Chondrocyte (in vitro differentiated cells): ENCODE data around the gene BTF3L4. TPM values are rescaled to one million over a fixed set of nuclear protein-coding genes. Genes with fewer than 3 reads are reported as not detected.

Experiments used
- DNase-seq: peaks from one replicate; pipeline ENCODE4 v3.0.0; 2021; ENCODE audit warnings: mixed read lengths, low spot score
- H3K27ac Mint-ChIP-seq: one replicate; pipeline ENCODE4 v1.8.0; 2021; ENCODE audit warnings: mild to moderate bottlenecking, moderate library complexity, mixed read lengths; ENCODE audit not compliant: unreplicated experiment
- H3K27me3 Mint-ChIP-seq: 2 replicates; pipeline ENCODE4 v1.8.0; 2021; ENCODE audit warnings: low read depth, mixed read lengths
- H3K36me3 Mint-ChIP-seq: 2 replicates; pipeline ENCODE4 v1.8.0; 2021; ENCODE audit warnings: low read depth, mixed read lengths
- H3K4me1 Mint-ChIP-seq: 2 replicates; pipeline ENCODE4 v1.8.0; 2021; ENCODE audit warnings: low read depth, mild to moderate bottlenecking, mixed read lengths
- H3K4me3 Mint-ChIP-seq: one replicate; pipeline ENCODE4 v1.8.0; 2021; ENCODE audit warnings: mild to moderate bottlenecking, moderate library complexity, mixed read lengths; ENCODE audit not compliant: unreplicated experiment
- H3K9me3 Mint-ChIP-seq: 2 replicates; pipeline ENCODE4 v1.8.0; 2021; ENCODE audit warnings: low read depth, mixed read lengths
- total RNA-seq: library from RNA; stranded (reverse); gene quantifications from 3 replicates; pipeline ENCODE4 v1.2.1, GENCODE V29; 2021
- TF ChIP-seq, protein P1 (sequence below): fragments of 200-600 bp; sonication (generic); IDR thresholded peaks from 2 replicates; pipeline ENCODE4 v1.5.0; 2021; ENCODE audit warnings: antibody characterized with exemption, mild to moderate bottlenecking, moderate library complexity

Gene BTF3L4
- total RNA-seq, 1 donor from 2014 or later: 54.5 TPM

GRCh38 chr1:52119301-52120079 lies 63.4 kb downstream of the BTF3L4 start:
- DNase-seq: no peak
- no peak overlapping the region for H3K27ac Mint-ChIP-seq

DNA sequence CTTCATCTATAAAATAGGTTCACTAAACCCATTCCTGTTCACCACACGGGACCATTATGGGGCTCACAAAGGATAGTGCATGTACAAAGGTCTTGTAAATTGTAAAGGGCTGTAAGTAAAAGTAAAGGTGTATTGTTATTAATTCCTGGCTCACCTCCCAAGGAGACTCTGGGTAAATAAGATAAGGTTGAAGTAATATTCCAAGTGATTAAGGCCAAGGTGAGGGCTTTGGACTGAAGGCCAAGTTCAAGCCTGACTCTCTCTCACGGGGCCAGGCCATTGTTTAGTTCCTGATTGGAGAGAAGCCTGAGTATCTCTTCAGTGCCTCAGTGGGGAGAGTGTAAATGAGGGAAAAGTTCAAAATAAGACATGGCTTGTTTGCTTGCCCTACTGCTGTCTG lies 66.3 kb downstream of the BTF3L4 start:
- TF ChIP-seq, protein P1, sequence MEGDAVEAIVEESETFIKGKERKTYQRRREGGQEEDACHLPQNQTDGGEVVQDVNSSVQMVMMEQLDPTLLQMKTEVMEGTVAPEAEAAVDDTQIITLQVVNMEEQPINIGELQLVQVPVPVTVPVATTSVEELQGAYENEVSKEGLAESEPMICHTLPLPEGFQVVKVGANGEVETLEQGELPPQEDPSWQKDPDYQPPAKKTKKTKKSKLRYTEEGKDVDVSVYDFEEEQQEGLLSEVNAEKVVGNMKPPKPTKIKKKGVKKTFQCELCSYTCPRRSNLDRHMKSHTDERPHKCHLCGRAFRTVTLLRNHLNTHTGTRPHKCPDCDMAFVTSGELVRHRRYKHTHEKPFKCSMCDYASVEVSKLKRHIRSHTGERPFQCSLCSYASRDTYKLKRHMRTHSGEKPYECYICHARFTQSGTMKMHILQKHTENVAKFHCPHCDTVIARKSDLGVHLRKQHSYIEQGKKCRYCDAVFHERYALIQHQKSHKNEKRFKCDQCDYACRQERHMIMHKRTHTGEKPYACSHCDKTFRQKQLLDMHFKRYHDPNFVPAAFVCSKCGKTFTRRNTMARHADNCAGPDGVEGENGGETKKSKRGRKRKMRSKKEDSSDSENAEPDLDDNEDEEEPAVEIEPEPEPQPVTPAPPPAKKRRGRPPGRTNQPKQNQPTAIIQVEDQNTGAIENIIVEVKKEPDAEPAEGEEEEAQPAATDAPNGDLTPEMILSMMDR: no peak
- Mint-ChIP-seq H3K4me3 (no peak overlapping the region), H3K9me3 (no peaks in the 10 kb centered on the region), H3K27me3 (peaks cover 12% of the 10 kb centered on the region), H3K27ac (no peak overlapping the region), H3K36me3 (no peaks in the 10 kb centered on the region), H3K4me1 (no peaks in the 10 kb centered on the region)
- DNase-seq: no peak

More at GRCh38 chr1:52119301-52120079, 63.4 kb downstream of the BTF3L4 start:
- Mint-ChIP-seq H3K4me1 (no peaks in the 10 kb centered on the region), H3K27me3 (peaks cover 5% of the 10 kb centered on the region), H3K36me3 (no peaks in the 10 kb centered on the region), H3K4me3 (no peak overlapping the region), H3K9me3 (no peaks in the 10 kb centered on the region)
- TF ChIP-seq, protein P1: no peak

- Mint-ChIP-seq H3K4me3 (no peak overlapping the region), H3K36me3 (no peaks in the 10 kb centered on the region), H3K27ac (no peak overlapping the region), H3K27me3 (peaks cover 14% of the 10 kb centered on the region), H3K4me1 (no peaks in the 10 kb centered on the region), H3K9me3 (no peaks in the 10 kb centered on the region)
- TF ChIP-seq, protein P1: no peak
- DNase-seq: no peak
These were observed 67.5 kb downstream of the BTF3L4 start for GRCh38 chr1:52123622-52124021.

DNA sequence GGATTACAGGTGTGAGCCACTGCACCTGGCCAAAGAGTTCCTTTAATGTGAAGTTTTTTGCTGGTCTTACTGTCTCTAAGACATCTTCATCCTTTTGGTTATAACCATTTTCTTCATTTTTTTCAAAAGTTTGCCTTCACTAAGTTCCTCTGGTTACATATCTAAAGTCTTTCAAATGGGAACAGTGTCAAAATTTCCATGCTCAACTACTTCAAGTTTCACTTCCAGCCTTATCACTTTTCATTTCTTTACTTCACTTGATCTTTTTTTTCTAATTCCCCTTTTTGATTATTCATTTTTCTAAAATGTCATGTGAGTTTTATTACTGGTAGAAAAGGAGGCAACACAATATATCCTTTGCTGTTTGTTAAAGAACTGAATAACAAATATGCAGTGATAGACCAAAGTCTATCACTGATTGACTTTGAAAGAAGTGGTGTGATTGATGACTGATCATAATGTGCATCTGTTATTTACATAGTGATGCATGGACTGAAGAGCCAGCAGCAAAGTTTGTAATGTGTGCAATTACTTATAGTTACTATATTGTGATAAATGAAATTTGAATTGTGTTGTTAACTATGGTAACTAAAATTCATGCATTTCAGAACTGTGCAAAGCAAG lies 69.8 kb downstream of the BTF3L4 start:
- DNase-seq: no peak
- peaks cover under 1% of the 10 kb centered on the region for H3K9me3 Mint-ChIP-seq
- H3K4me3 Mint-ChIP-seq: no peak overlapping the region
- no peak overlapping the region for H3K27ac Mint-ChIP-seq
- TF ChIP-seq, protein P1: no peak
- no peaks in the 10 kb centered on the region for H3K4me1 Mint-ChIP-seq
- no peaks in the 10 kb centered on the region for H3K36me3 Mint-ChIP-seq
- peaks cover 17% of the 10 kb centered on the region for H3K27me3 Mint-ChIP-seq

- H3K27ac Mint-ChIP-seq: no peak overlapping the region
- no peak overlapping the region for H3K4me3 Mint-ChIP-seq
- peaks cover 2% of the 10 kb centered on the region for H3K36me3 Mint-ChIP-seq
- no peaks in the 10 kb centered on the region for H3K4me1 Mint-ChIP-seq
- TF ChIP-seq, protein P1: peak; percentile 88
- peaks cover 2% of the 10 kb centered on the region for H3K9me3 Mint-ChIP-seq
- no peak for DNase-seq
- peaks cover 18% of the 10 kb centered on the region for H3K27me3 Mint-ChIP-seq
These were observed 71.4 kb downstream of the BTF3L4 start for GRCh38 chr1:52127181-52128180.
